Esophagus squamous epithelium (tissue), 4 donors: ENCODE results near the gene MRPL21.

Source experiments
- CTCF ChIP-seq, 6 experiments: fragments of 450-650 bp in 4 of 6; fragments of 200-600 bp in 2 of 6; sonication (generic) in 2 of 6; IDR thresholded peaks; one replicate each; pipeline ENCODE4 v1.5.1; 2016 to 2019; ENCODE audit warnings: antibody characterized with exemption in 6 of 6, mild to moderate bottlenecking in 4 of 6, moderate library complexity in 4 of 6
- POLR2A ChIP-seq, 4 donors: fragments of 450-650 bp; IDR thresholded peaks; one replicate each; pipeline ENCODE4 v1.6.1; 2017; ENCODE audit warnings: antibody characterized with exemption in 4 of 4, mild to moderate bottlenecking in 4 of 4, moderate library complexity in 3 of 4

DNA sequence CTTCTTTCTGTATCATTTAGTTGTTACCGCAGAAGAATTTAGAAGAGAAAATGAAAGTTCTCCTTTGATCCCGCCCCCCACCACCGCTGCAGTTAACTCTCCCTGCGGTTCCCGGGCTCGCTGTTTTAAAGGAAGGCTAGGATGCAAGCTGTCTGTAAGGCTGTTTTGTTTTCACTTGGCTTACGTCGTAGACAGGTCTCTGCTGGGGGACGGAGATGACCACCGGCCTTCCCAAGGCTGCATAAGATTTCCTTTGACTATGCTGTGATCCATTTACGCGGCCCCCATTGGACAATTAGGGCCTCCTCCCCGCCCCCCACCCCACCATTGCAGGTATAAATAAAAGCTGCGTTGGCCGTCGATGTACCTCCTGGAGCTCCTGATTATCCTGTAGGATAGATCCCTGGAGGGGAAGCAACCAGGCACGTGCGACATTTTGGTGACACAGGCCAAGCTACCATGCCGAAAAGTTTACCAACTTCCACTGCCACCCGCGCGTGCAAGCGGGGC lies 60.5 kb downstream of the MRPL21 start:
- TF ChIP-seq CTCF (IDR thresholded peaks at IDR 0.05): no peak
- no peak for TF ChIP-seq POLR2A (IDR thresholded peaks at IDR 0.05)
